ENCODE measurements around the gene CNTN4.

The CNTN4 gene

GRCh38 chr3:2947536-2947935 lies 848.9 kb downstream of the CNTN4 start:
- no peak overlapping the region for H3K9ac ChIP-seq (ENCODE audit: low read length)
- no peak overlapping the region for H3K27ac ChIP-seq (ENCODE audit: low read length)
- no peak for TF ChIP-seq EZH2phosphoT487 (IDR thresholded peaks at IDR 0.05; ENCODE audit: low read depth)
- no peak for TF ChIP-seq CTCF (IDR thresholded peaks at IDR 0.05; ENCODE audit: low read depth, low read length)
- H3K9me3 ChIP-seq (ENCODE audit: insufficient read depth, low read length): no peaks in the 10 kb centered on the region
- H3K27me3 ChIP-seq (ENCODE audit: low read depth, low read length): no peaks in the 10 kb centered on the region
- no peaks in the 10 kb centered on the region for H4K20me1 ChIP-seq (ENCODE audit: insufficient read depth, low read length)
- no peak overlapping the region for H3K4me3 ChIP-seq (ENCODE audit: low read length)
- H3K36me3 ChIP-seq (replicated peaks; ENCODE audit: low read depth, low read length): no peaks in the 10 kb centered on the region
- no peaks in the 10 kb centered on the region for H3K79me2 ChIP-seq (ENCODE audit: low read length)
- H3K4me2 ChIP-seq (ENCODE audit: low read length): no peak overlapping the region
- peaks cover 67% of the 10 kb centered on the region for H3K4me1 ChIP-seq (ENCODE audit: low read length)
- 0 out of 2 replicates have a peak overlapping the region, but pooled peaks have one; percentile 14 for H2AFZ ChIP-seq (ENCODE audit: low read depth, low read length)

GRCh38 chr3:2948882-2949281 lies 850.2 kb downstream of the CNTN4 start:
- Histone ChIP-seq H3K27ac (ENCODE audit: low read length) (no peak overlapping the region), H4K20me1 (ENCODE audit: insufficient read depth, low read length) (no peaks in the 10 kb centered on the region), H2AFZ (ENCODE audit: low read depth, low read length) (no peak overlapping the region), H3K27me3 (ENCODE audit: low read depth, low read length) (no peaks in the 10 kb centered on the region), H3K9me3 (ENCODE audit: insufficient read depth, low read length) (no peaks in the 10 kb centered on the region), H3K79me2 (ENCODE audit: low read length) (no peaks in the 10 kb centered on the region), H3K4me1 (ENCODE audit: low read length) (peaks cover 57% of the 10 kb centered on the region), H3K4me3 (ENCODE audit: low read length) (no peak overlapping the region), H3K36me3 (replicated peaks; ENCODE audit: low read depth, low read length) (no peaks in the 10 kb centered on the region), H3K4me2 (ENCODE audit: low read length) (no peak overlapping the region), H3K9ac (ENCODE audit: low read length) (no peak overlapping the region)
- TF ChIP-seq EZH2phosphoT487 (IDR thresholded peaks at IDR 0.05; ENCODE audit: low read depth): no peak
- TF ChIP-seq CTCF (IDR thresholded peaks at IDR 0.05; ENCODE audit: low read depth, low read length): no peak

GRCh38 chr3:2950159-2950558 lies 851.5 kb downstream of the CNTN4 start:
- Histone ChIP-seq H3K4me3 (ENCODE audit: low read length) (no peak overlapping the region), H3K4me1 (ENCODE audit: low read length) (peaks cover 45% of the 10 kb centered on the region), H3K27ac (ENCODE audit: low read length) (no peak overlapping the region), H2AFZ (ENCODE audit: low read depth, low read length) (no peak overlapping the region), H3K9ac (ENCODE audit: low read length) (no peak overlapping the region), H3K4me2 (ENCODE audit: low read length) (peak overlapping the region; percentile 34; the same call in 1 of the 2 replicates), H3K9me3 (ENCODE audit: insufficient read depth, low read length) (no peaks in the 10 kb centered on the region), H3K36me3 (replicated peaks; ENCODE audit: low read depth, low read length) (no peaks in the 10 kb centered on the region), H4K20me1 (ENCODE audit: insufficient read depth, low read length) (no peaks in the 10 kb centered on the region), H3K79me2 (ENCODE audit: low read length) (no peaks in the 10 kb centered on the region), H3K27me3 (ENCODE audit: low read depth, low read length) (no peaks in the 10 kb centered on the region)
- no peak for TF ChIP-seq EZH2phosphoT487 (IDR thresholded peaks at IDR 0.05; ENCODE audit: low read depth)
- no peak for TF ChIP-seq CTCF (IDR thresholded peaks at IDR 0.05; ENCODE audit: low read depth, low read length)

GRCh38 chr3:2957115-2957514 lies 858.4 kb downstream of the CNTN4 start:
- H3K4me2 ChIP-seq (ENCODE audit: low read length): no peak overlapping the region
- no peak overlapping the region for H3K4me3 ChIP-seq (ENCODE audit: low read length)
- H3K36me3 ChIP-seq (replicated peaks; ENCODE audit: low read depth, low read length): no peaks in the 10 kb centered on the region
- TF ChIP-seq EZH2phosphoT487 (IDR thresholded peaks at IDR 0.05; ENCODE audit: low read depth) (no peak), CTCF (IDR thresholded peaks at IDR 0.05; ENCODE audit: low read depth, low read length) (no peak)
- no peak overlapping the region for H3K9ac ChIP-seq (ENCODE audit: low read length)
- H3K4me1 ChIP-seq (ENCODE audit: low read length): no peaks in the 10 kb centered on the region
- no peaks in the 10 kb centered on the region for H3K27me3 ChIP-seq (ENCODE audit: low read depth, low read length)
- H3K9me3 ChIP-seq (ENCODE audit: insufficient read depth, low read length): no peaks in the 10 kb centered on the region
- no peak overlapping the region for H2AFZ ChIP-seq (ENCODE audit: low read depth, low read length)
- H3K27ac ChIP-seq (ENCODE audit: low read length): no peak overlapping the region
- H4K20me1 ChIP-seq (ENCODE audit: insufficient read depth, low read length): no peaks in the 10 kb centered on the region
- H3K79me2 ChIP-seq (ENCODE audit: low read length): no peaks in the 10 kb centered on the region

All from OCI-LY3 (cell line).